Activated naive CD8-positive, alpha-beta T cell treated with anti-CD3 and anti-CD28 coated beads for 36 hours (primary cell): Measurements from ENCODE around the gene DDX10. TPM values are rescaled to one million over a fixed set of nuclear protein-coding genes. Genes with fewer than 3 reads are reported as not detected.
"Not testable (repeated sequence)": the region's sequence is repeated elsewhere in the genome, so short reads cannot be mapped to it uniquely, and the experiment has no call there.

Experiments used
- DNase-seq: peaks from one replicate; pipeline ENCODE4 v3.0.0; 2021
- H3K27ac Mint-ChIP-seq: one replicate; pipeline ENCODE4 v1.8.0; 2022; ENCODE audit warnings: mild to moderate bottlenecking, moderate library complexity, mixed read lengths
- H3K27me3 Mint-ChIP-seq: one replicate; pipeline ENCODE4 v1.8.0; 2022; ENCODE audit warnings: mild to moderate bottlenecking, mixed read lengths
- H3K36me3 Mint-ChIP-seq: one replicate; pipeline ENCODE4 v1.8.0; 2021; ENCODE audit warnings: mild to moderate bottlenecking, mixed read lengths
- H3K4me1 Mint-ChIP-seq: one replicate; pipeline ENCODE4 v1.8.0; 2021; ENCODE audit warnings: mixed read lengths
- H3K4me3 Mint-ChIP-seq: one replicate; pipeline ENCODE4 v1.8.0; 2022; ENCODE audit warnings: mild to moderate bottlenecking, moderate library complexity, mixed read lengths
- H3K9me3 Mint-ChIP-seq: one replicate; pipeline ENCODE4 v1.8.0; 2022; ENCODE audit warnings: mixed read lengths
- total RNA-seq, 2 experiments: library from RNA; stranded (reverse); gene quantifications; one replicate each; pipeline ENCODE4 v1.2.3, GENCODE V29; 2021

The DDX10 gene
- total RNA-seq, 2 experiments from 2014 or later, result 55.7 to 56.0 TPM

DNA sequence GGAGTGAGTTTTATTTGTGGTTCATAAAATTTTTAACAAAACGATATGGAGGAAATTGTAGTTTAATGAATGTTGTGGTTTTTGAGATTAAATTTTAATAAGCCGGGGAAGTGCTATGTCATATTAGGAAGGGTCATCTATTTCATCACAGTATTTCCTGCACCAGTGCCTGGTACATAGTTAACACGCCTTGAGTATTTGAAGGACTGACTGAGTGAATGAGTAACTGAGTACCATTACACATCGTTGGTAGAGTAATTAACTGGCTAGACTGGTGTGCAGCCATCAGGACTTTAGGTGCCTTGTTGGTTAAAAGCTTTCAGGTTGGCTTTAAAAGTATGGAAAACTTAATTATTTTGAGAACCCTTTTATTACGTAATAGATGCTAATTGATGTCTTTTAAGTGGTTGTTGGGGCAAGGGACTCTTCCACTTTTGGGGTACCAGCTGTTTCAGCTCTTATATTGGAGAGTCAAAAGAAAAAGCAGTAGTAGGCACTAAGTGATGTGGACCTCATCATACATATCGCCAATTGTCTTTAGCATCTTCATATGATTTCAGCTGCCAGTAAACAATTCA is 101.8 kb downstream of the DDX10 start:
- H3K4me3 Mint-ChIP-seq, result no peak overlapping the region
- no peaks in the 10 kb centered on the region for H3K27me3 Mint-ChIP-seq
- DNase-seq, result no peak
- H3K4me1 Mint-ChIP-seq, result peaks cover 10% of the 10 kb centered on the region
- H3K36me3 Mint-ChIP-seq, result peaks cover 32% of the 10 kb centered on the region
- no peak overlapping the region for H3K27ac Mint-ChIP-seq
- peaks cover 6% of the 10 kb centered on the region for H3K9me3 Mint-ChIP-seq

DNA sequence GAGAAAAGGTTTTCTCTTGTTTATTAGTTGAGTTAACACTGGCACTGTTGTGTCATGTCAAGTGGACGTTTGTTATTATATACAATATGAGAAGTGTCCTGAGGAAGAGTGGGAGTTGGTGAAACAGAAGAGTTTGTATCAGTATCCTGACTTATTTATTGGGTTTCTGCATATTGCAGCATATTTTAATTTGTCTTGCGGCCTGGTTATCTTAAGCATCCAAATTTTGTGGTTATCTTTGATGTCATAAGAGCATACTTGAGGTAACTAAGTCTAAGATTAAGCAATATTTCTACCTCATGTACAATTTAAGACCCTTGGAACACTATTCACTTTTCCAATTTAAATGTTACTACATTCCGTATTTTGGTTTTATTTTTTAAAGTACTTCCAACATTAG is 103.5 kb downstream of the DDX10 start:
- H3K36me3 Mint-ChIP-seq, result peaks cover 31% of the 10 kb centered on the region
- H3K27me3 Mint-ChIP-seq, result no peaks in the 10 kb centered on the region
- H3K27ac Mint-ChIP-seq, result no peak overlapping the region
- peaks cover 5% of the 10 kb centered on the region for H3K4me1 Mint-ChIP-seq
- H3K4me3 Mint-ChIP-seq, result no peak overlapping the region
- DNase-seq, result no peak
- peaks cover 6% of the 10 kb centered on the region for H3K9me3 Mint-ChIP-seq

DNA sequence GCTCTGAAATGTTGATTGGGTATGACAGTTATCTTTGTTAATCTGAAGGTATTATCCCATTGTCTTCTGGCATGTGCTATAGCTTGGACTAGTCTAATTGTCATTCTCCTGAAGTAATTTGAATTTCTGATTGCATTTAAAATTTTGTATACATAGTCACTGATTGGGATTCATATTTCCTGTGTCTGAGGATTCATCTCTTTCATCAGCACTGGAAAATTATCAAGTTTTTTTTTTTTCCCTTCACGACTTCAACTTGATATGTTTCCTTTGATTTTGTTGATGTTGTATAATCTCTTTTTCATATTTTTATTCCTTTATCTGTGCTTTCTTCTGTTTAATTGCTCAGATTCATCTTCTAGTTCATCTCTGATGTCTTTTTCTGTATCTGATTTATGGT is 104.1 kb downstream of the DDX10 start:
- no peak for DNase-seq
- no peak overlapping the region for H3K4me3 Mint-ChIP-seq

DNA sequence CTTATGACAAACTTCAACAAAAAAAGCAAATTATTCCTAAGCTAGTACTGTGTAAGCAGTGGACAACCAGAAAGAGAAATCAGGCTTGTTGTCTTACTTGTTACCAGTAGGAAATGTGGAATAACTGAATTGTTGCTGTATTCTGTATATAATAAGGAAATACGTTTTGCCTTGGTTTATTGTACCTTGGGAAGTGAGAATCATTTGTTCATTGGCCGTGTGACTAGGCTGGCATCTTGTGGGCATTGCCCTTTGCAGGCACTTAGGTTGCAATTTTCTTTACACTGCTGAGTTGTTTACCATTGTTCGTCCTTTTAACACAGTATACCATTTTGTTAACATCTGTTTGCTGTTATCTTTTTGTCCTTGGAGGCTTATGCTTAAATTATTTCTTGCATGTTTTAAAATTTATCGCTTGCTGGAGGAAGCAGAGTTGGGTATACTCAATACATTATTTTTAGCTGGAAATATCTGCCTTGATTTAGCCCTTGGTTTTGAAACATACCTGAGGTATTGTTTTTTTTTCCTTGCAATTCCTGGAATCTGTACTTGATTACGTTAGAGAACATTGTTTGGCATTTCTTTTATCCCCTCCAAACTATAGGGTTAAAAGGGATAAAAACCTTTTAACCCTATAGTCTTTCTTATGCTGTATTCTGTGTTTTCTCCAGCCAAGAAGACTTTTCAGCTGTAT is 109.3 kb downstream of the DDX10 start:
- Mint-ChIP-seq H3K27me3 (no peaks in the 10 kb centered on the region), H3K36me3 (peaks cover 40% of the 10 kb centered on the region), H3K9me3 (peaks cover 9% of the 10 kb centered on the region), H3K4me1 (peaks cover 3% of the 10 kb centered on the region), H3K27ac (no peak overlapping the region), H3K4me3 (no peak overlapping the region)
- DNase-seq, result no peak

More for the DNA sequence above, 104.1 kb downstream of the DDX10 start:
- Mint-ChIP-seq H3K27me3 (no peaks in the 10 kb centered on the region), H3K4me1 (peaks cover 5% of the 10 kb centered on the region), H3K27ac (no peak overlapping the region), H3K36me3 (peaks cover 31% of the 10 kb centered on the region), H3K9me3 (peaks cover 6% of the 10 kb centered on the region)

DNA sequence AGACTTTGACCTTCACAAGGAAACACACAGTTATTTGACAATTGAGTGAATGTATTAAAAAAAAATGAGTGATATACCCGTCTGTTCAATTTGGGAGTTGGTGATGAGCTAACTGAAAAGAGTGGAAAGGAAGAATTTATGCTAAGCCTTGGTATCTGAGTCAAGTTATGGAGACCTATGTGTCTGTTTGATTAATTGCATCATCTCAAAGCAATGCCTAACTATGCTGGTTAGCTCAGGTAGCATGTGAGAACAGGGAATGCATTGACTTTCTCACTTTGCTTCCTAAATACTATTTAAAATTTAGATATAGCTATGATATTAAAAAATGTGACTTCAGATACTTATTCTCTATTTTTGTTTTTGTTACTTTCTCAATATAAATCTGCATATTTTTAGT is 110.5 kb downstream of the DDX10 start:
- H3K27ac Mint-ChIP-seq, result no peak overlapping the region
- peaks cover 9% of the 10 kb centered on the region for H3K9me3 Mint-ChIP-seq
- H3K4me1 Mint-ChIP-seq, result peaks cover 3% of the 10 kb centered on the region
- no peak overlapping the region for H3K4me3 Mint-ChIP-seq
- H3K27me3 Mint-ChIP-seq, result no peaks in the 10 kb centered on the region
- H3K36me3 Mint-ChIP-seq, result peaks cover 42% of the 10 kb centered on the region
- DNase-seq, result no peak

DNA sequence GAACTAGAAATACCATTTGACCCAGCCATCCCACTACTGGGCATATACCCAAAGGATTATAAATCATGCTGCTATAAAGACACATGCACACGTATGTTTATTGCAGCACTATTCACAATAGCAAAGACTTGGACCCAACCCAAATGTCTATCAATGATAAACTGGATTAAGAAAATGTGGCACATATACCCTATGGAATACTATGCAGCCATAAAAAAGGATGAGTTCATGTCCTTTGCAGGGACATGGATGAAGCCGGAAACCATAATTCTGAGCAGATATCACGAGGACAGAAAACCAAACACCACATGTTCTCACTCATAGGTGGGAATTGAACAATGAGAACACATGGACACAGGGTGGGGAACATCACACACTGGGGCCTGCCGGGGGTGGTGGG is 114.3 kb downstream of the DDX10 start:
- H3K4me3 Mint-ChIP-seq, H3K4me1 Mint-ChIP-seq, H3K27ac Mint-ChIP-seq, DNase-seq, H3K27me3 Mint-ChIP-seq: not testable (repeated sequence)
- peaks cover 10% of the 10 kb centered on the region for H3K9me3 Mint-ChIP-seq
- peaks cover 42% of the 10 kb centered on the region for H3K36me3 Mint-ChIP-seq

DNA sequence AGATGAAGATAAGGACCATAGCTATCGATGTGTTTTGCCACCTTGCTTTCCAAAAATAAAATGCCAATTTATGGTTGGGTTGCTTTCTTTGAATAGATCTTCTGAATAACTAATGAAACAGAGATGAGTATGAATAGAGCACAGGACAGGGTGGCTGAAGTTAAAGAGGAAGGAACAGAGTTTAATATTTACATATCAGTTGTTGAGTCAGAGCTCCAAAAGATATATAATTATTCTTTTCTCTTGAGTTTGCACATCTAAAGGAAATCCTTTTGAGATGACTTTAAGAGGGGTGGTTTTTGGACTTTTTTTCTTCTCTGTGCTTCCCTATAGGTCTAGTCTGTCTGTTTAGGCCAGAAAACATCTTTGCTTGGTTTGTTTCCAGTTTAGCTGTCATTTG is 115.2 kb downstream of the DDX10 start:
- Mint-ChIP-seq H3K27me3 (no peaks in the 10 kb centered on the region), H3K4me1 (peaks cover 3% of the 10 kb centered on the region), H3K4me3 (no peak overlapping the region), H3K27ac (no peak overlapping the region), H3K9me3 (peaks cover 18% of the 10 kb centered on the region), H3K36me3 (peaks cover 48% of the 10 kb centered on the region)
- no peak for DNase-seq

DNA sequence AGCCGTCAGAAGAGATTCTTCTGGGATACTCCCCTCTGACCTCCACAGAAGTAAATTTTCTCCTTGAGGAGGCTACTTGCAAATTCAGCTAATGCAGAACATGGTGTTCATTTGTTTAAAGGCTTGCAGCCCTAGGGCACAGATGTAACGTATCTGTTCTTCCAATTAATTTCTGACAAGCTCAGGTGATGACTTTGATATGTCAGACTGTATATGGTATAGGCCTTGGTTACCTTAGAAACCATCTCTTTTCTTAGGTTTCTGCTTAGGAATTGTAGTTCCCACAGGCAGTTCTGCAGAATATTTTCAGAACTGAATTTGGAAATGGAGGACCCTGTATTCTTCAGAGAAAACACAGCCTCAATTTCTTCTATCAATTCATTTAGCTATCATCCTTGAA is 117.1 kb downstream of the DDX10 start:
- Mint-ChIP-seq H3K4me1 (peaks cover 11% of the 10 kb centered on the region), H3K4me3 (no peak overlapping the region), H3K9me3 (peaks cover 22% of the 10 kb centered on the region), H3K27ac (no peak overlapping the region), H3K36me3 (peaks cover 44% of the 10 kb centered on the region), H3K27me3 (no peaks in the 10 kb centered on the region)
- no peak for DNase-seq

DNA sequence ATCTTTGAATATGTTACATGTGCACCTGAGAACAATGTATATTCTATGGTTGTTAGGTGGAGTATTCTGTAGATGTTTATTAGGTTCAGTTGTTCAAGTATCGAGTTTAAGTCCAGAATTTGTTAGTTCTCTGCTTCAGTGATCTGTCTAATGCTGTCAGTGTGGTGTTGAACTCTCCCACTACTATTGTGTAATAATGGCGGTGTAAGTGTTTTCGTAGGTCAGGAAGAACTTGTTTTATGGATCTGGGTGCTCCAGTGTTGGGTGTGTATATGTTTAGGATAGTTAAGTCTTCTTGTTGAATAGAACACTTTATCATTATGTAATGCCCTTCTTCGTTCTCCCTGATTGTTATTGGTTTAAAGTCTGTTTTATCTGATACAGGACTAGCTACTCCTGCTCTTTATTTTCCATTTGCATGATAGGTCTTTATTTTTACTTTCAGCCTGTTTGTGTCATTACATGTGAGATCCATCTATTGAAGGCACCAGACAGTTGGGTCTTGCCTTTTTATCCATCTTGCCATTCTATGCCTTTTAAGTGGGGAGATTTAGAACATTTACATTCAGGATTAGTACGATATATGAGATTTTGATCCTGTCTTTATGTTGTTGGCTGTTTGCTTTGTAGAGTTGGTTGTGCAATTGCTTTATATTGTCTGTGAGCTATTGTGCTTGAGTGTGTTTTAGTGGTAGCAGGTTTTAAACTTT is 121.6 kb downstream of the DDX10 start:
- Mint-ChIP-seq H3K36me3 (peaks cover 36% of the 10 kb centered on the region), H3K4me3 (no peak overlapping the region), H3K4me1 (peaks cover 36% of the 10 kb centered on the region)

DNA sequence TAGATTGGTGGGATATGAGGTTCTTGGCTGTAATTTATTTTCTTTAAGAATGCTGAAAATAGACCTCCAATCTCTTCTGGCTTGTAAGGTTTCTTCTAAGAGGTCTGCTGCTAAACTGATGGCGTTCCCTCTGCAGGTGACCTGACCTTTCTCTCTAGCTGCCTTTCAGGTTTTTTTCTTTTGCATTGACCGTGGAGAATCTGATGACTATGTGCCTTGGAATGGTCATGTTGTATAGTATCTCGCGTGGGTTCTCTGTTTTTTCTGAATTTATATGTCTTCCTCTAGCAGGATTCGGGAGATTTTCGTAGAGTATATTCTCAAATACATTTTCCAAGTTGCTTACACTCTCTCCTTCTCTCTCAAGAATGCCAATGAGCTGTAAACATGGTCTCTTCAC is 122.2 kb downstream of the DDX10 start:
- peaks cover 15% of the 10 kb centered on the region for H3K9me3 Mint-ChIP-seq
- DNase-seq, result no peak
- H3K4me1 Mint-ChIP-seq, result peaks cover 36% of the 10 kb centered on the region
- H3K36me3 Mint-ChIP-seq, result peaks cover 36% of the 10 kb centered on the region
- H3K4me3 Mint-ChIP-seq, result no peak overlapping the region
- no peak overlapping the region for H3K27ac Mint-ChIP-seq
- no peaks in the 10 kb centered on the region for H3K27me3 Mint-ChIP-seq

More for the DNA sequence above, 121.6 kb downstream of the DDX10 start:
- peaks cover 15% of the 10 kb centered on the region for H3K9me3 Mint-ChIP-seq
- no peaks in the 10 kb centered on the region for H3K27me3 Mint-ChIP-seq
- H3K27ac Mint-ChIP-seq, result no peak overlapping the region
- no peak for DNase-seq

DNA sequence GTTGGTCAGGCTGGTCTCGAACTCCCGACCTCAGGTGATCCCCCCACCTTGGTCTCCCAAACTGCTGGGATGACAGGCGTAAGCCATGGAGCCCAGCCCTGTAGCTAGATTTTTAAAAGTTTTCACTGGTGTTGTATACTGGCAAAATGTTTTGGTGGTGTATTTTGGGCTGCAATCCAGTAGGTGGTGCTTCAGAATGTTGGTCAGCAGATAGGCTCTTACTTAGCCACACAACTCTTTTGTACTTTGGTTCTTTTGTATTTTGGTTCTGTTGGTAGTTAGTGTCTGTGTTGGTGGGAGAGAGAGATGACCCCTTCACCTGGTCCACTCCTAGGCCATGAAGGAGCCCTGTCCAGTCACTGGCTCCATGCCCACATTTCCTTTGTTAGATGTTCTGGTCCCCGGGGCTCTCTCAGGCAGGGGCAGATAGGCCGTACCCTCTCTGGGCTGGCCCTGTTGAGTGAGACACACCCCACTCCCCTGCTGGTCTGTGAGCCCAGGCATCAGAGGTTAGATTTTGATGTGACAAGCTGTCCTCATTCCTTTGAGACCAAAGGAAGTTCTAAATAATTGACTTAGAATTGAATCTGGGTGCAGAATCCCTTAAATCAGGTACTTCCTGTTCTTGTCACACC is 123.8 kb downstream of the DDX10 start:
- H3K27ac Mint-ChIP-seq, result no peak overlapping the region
- peaks cover 15% of the 10 kb centered on the region for H3K9me3 Mint-ChIP-seq
- H3K27me3 Mint-ChIP-seq, result no peaks in the 10 kb centered on the region
- no peak overlapping the region for H3K4me3 Mint-ChIP-seq
- peaks cover 28% of the 10 kb centered on the region for H3K36me3 Mint-ChIP-seq
- H3K4me1 Mint-ChIP-seq, result peaks cover 36% of the 10 kb centered on the region
- DNase-seq, result no peak

DNA sequence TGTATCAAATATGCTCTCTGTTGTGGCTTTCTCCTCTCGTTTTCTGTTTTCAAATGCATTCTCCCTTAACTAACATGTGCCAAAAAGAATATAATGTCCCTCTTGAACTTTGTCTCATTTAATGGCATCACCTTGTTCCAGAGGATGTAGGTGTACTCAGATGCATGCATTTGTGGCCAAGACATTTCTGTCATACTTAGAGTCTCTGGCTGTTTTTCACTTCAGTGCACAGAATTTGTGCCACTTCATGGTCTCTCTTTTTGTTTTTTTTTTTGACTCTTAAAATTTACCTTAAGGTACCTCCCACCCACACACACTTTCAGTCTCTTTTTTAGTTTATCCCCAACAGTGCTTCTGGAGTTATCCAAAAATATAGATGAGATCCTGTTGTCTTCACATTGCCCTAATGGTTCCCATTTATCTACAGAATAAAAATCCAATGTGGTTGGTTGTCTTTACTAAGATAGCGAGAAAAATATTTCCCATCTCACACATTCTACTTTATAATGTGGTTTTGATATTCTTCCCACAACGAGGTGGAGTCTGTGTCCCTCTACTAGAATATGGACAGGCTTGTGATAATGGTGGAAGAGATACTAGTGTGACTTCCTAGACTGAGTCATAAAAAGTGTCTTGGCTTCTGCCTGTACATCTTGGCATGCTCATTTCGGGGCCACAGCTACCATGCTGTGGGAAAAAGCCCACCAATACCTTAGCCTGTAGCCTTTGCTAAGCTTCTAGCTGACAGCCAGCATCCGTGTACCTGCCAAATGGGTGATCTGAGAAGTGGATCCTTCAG is 125.8 kb downstream of the DDX10 start:
- no peaks in the 10 kb centered on the region for H3K27me3 Mint-ChIP-seq
- H3K4me3 Mint-ChIP-seq, result no peak overlapping the region
- H3K4me1 Mint-ChIP-seq, result peaks cover 27% of the 10 kb centered on the region
- H3K27ac Mint-ChIP-seq, result peak overlapping the region; percentile 23
- peaks cover 17% of the 10 kb centered on the region for H3K36me3 Mint-ChIP-seq
- no peak for DNase-seq
- no peaks in the 10 kb centered on the region for H3K9me3 Mint-ChIP-seq

DNA sequence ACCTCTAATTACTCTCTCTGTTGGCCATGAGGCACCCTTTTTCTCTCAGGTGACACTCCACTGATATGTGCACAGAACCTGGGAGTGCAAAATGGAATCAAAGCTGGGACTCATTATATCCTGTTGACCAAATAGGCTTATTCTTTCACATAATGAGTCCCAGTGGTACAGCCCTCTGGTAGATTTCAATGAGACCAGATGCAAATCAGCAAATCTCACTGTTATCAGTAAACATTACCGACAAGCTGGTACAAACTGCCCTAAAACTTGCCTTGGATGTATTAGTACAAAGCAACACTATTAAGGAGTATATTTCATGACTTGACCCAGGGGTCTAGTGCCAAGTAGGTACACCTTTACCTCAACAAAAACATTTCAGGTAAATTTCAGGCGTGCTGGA is 128.3 kb downstream of the DDX10 start:
- peaks cover 20% of the 10 kb centered on the region for H3K36me3 Mint-ChIP-seq
- no peak overlapping the region for H3K4me3 Mint-ChIP-seq
- H3K27me3 Mint-ChIP-seq, result no peaks in the 10 kb centered on the region
- H3K4me1 Mint-ChIP-seq, result peaks cover 28% of the 10 kb centered on the region
- H3K9me3 Mint-ChIP-seq, result no peaks in the 10 kb centered on the region
- no peak overlapping the region for H3K27ac Mint-ChIP-seq
- DNase-seq, result no peak

DNA sequence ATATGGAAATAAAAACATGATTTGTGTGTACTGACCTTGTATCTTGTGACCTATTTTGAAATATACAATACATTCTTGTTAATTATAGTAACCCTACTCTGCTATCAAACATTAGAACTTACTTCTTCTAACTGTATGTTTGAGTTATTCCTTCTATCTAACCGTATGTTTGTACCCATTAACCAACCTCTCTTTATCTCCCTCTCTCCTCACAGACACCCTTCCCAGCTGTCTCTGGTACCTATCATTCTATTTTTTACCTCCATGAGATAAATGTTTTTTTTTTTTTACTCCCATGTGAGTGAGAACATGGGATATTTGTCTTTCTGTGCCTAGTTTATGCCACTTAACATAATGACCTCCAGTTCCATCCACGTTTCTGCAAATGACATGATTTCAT is 128.7 kb downstream of the DDX10 start:
- Mint-ChIP-seq H3K36me3 (peaks cover 22% of the 10 kb centered on the region), H3K27ac (no peak overlapping the region), H3K9me3 (no peaks in the 10 kb centered on the region), H3K27me3 (no peaks in the 10 kb centered on the region), H3K4me3 (no peak overlapping the region), H3K4me1 (peaks cover 29% of the 10 kb centered on the region)
- no peak for DNase-seq

DNA sequence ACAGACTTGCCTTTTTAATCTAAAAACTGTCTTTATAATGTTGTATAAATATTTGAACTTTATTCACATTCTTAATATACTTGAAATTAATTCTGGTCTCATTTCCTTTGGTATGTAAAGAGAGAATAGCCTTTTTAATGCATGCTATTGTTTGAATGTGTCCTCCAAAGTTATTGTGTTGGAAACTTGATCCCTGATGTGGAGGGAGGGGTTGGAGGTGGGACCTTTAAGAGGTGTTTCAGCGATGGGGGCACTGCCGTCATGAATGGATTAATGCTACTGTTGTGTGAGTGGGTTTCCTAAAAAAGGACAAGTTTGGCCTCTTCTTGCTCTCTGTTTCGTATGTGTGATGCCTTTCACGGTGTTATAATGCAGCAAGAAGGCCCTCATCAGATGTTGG is 131.7 kb downstream of the DDX10 start:
- Mint-ChIP-seq H3K9me3 (no peaks in the 10 kb centered on the region), H3K27me3 (no peaks in the 10 kb centered on the region), H3K27ac (no peak overlapping the region)

More for the DNA sequence above, 131.7 kb downstream of the DDX10 start:
- DNase-seq, result no peak
- Mint-ChIP-seq H3K36me3 (peaks cover 24% of the 10 kb centered on the region), H3K4me1 (peaks cover 7% of the 10 kb centered on the region), H3K4me3 (no peak overlapping the region)
